Uterus (tissue), 4 donors: ENCODE data around the gene TBC1D1. TPM values are rescaled to one million over a fixed set of nuclear protein-coding genes. Genes with fewer than 3 reads are reported as not detected.
A peak's percentile ranks its signal among the peaks of the same experiment; 100 is the strongest.

Experiments used
- DNase-seq, 2 donors: peaks; one replicate each; pipeline ENCODE4 v3.0.0-alpha.2; 2019 to 2020
- H3K27ac ChIP-seq, 2 donors: fragments of 200-600 bp; sonication (generic); 1 replicate in 1 of 2; 2 replicates in 1 of 2; pipeline ENCODE4 v1.5.1; 2016 to 2018
- H3K27me3 ChIP-seq, 2 donors: fragments of 200-600 bp; sonication (generic); one replicate each; pipeline ENCODE4 v1.5.1; 2018 to 2019; ENCODE audit warnings: control low read depth in 1 of 2
- H3K36me3 ChIP-seq, 2 donors: fragments of 200-600 bp; sonication (generic); one replicate each; pipeline ENCODE4 v1.5.1; 2019; ENCODE audit warnings: control low read depth in 1 of 2
- H3K4me1 ChIP-seq, 2 donors: fragments of 200-600 bp; sonication (generic); one replicate each; pipeline ENCODE4 v1.5.1; 2018 to 2019; ENCODE audit warnings: control low read depth in 1 of 2
- H3K4me3 ChIP-seq, 2 donors: fragments of 200-600 bp; sonication (generic); 1 replicate in 1 of 2; 2 replicates in 1 of 2; pipeline ENCODE4 v1.5.1; 2018 to 2019; ENCODE audit warnings: mild to moderate bottlenecking in 1 of 2
- H3K9me3 ChIP-seq, 2 donors: fragments of 200-600 bp; sonication (generic); one replicate each; pipeline ENCODE4 v1.5.1; 2019; ENCODE audit warnings: control low read depth in 1 of 2
- POLR2A ChIP-seq, 2 donors: fragments of 450-650 bp; IDR thresholded peaks; one replicate each; pipeline ENCODE4 v1.6.1; 2016; ENCODE audit warnings: antibody characterized with exemption in 2 of 2, mild to moderate bottlenecking in 1 of 2, moderate library complexity in 1 of 2
- intact Hi-C: fragments of 100-400 bp; cut with DNase I; formaldehyde crosslinking; loops from one replicate; pipeline ENCODE4 v1.15.1; 2023; ENCODE audit warnings: low total_unique reads
- total RNA-seq, 4 donors: library from RNA; depleted of rRNA in 3 of 4; stranded (reverse); fragments of >200 nt in 3 of 4; gene quantifications; one replicate each; pipeline versions ENCODE4 v1.1.0 to v1.2.4, GENCODE V29; 2014 to 2023
- TF ChIP-seq, protein P1 (sequence below), 4 experiments: fragments of 200-600 bp in 2 of 4; fragments of 450-650 bp in 2 of 4; sonication (generic) in 2 of 4; IDR thresholded peaks; one replicate each; pipeline ENCODE4 v1.5.1; 2016 to 2019; ENCODE audit warnings: antibody characterized with exemption in 4 of 4, mild to moderate bottlenecking in 2 of 4, moderate library complexity in 1 of 4
- donor health status: DM: yes; HTN: yes; CAD: no.

The TBC1D1 gene
- total RNA-seq, 4 donors from 2014 or later: 172 to 402 (median 236) TPM

DNA sequence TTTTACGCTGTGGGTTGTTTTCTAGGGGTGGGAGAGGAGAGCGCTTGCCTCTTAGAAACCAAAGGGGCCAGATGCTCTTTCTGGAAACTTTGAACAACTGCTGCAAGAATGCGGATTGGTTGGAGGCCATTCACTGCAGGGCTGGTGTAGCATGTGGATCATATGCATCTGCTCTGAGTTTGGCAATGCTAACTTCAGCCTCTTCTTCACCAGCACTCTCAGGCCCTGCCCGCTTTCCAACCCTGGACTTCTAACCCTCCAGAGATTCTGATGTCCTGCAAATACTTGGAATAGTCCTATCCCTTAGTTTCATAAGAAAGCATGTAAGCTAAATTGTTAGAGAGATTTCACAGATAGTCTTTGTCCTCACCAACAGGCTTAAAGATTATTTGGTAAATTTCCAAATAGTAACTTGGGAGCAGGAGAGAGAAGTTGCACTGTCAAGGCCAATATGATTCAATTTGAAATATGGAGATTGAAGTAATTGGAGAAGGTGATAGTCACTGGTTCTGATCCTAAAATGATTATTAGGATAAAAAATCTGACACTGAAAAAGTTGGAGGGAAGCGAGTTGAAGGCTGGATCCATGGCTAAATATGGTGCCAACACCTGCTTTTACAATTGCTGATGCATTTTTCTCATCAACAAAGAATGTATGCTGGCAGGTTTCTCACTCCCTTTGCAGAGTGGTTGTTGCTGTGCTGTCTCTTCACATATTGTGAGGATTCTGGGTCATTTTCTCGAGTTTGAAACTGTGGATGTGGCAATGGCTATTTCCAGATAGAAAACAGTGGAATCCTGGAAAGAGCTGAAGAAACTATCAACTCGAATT, 279.7 kb downstream of the TBC1D1 start:
- no peaks in the 10 kb centered on the region for H3K36me3 ChIP-seq
- no peaks in the 10 kb centered on the region for H3K27me3 ChIP-seq
- H3K27ac ChIP-seq: no peak overlapping the region
- no peaks in the 10 kb centered on the region for H3K4me1 ChIP-seq
- TF ChIP-seq, protein P1, sequence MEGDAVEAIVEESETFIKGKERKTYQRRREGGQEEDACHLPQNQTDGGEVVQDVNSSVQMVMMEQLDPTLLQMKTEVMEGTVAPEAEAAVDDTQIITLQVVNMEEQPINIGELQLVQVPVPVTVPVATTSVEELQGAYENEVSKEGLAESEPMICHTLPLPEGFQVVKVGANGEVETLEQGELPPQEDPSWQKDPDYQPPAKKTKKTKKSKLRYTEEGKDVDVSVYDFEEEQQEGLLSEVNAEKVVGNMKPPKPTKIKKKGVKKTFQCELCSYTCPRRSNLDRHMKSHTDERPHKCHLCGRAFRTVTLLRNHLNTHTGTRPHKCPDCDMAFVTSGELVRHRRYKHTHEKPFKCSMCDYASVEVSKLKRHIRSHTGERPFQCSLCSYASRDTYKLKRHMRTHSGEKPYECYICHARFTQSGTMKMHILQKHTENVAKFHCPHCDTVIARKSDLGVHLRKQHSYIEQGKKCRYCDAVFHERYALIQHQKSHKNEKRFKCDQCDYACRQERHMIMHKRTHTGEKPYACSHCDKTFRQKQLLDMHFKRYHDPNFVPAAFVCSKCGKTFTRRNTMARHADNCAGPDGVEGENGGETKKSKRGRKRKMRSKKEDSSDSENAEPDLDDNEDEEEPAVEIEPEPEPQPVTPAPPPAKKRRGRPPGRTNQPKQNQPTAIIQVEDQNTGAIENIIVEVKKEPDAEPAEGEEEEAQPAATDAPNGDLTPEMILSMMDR (IDR thresholded peaks at IDR 0.05): no peak
- no peak for TF ChIP-seq POLR2A (IDR thresholded peaks at IDR 0.05)
- no peak for DNase-seq
- H3K9me3 ChIP-seq: no peaks in the 10 kb centered on the region
- H3K4me3 ChIP-seq: no peak overlapping the region
- intact Hi-C loops: no loop called here

GRCh38 chr4:38172078-38172477, 281.2 kb downstream of the TBC1D1 start:
- Histone ChIP-seq H3K36me3 (no peaks in the 10 kb centered on the region), H3K9me3 (no peaks in the 10 kb centered on the region), H3K4me3 (no peak overlapping the region), H3K27me3 (no peaks in the 10 kb centered on the region), H3K4me1 (no peaks in the 10 kb centered on the region), H3K27ac (no peak overlapping the region)
- intact Hi-C loops: no loop called here
- DNase-seq: no peak
- TF ChIP-seq, protein P1 (IDR thresholded peaks at IDR 0.05): no peak
- TF ChIP-seq POLR2A (IDR thresholded peaks at IDR 0.05): no peak

DNA sequence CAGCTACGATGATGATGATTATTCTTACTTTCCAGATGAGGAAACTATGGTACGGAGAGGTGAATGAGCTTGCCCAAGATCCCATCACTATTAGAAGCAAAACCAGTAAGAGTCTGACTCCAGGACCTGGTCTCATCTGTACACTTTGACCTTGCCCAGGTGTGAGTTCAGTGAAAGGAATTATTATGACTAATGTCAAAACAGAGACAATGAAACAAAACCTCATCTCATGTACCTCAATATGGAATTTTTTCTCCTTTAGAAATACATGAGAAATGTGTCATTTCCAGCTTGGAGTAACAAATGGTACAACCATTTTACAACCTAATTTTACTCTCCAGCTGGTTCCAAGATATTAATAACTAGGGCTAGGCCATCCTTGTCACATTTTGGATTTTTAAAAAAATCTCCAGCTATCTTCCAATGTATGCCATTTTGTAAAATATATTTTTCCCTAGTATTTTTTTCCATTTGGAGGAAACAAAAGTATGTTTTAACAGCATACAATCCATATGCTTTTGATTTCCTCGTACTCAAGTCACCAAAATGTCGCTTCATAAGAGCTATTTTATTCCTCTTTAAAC, 283.1 kb downstream of the TBC1D1 start:
- peak overlapping the region; percentile 68 to 74 for H3K27ac ChIP-seq
- TF ChIP-seq POLR2A (IDR thresholded peaks at IDR 0.05): no peak
- TF ChIP-seq, protein P1 (IDR thresholded peaks at IDR 0.05): no peak
- H3K4me3 ChIP-seq: no peak overlapping the region
- H3K9me3 ChIP-seq: no peaks in the 10 kb centered on the region
- H3K4me1 ChIP-seq: no peaks in the 10 kb centered on the region
- no peaks in the 10 kb centered on the region for H3K27me3 ChIP-seq
- intact Hi-C loops: no loop called here
- H3K36me3 ChIP-seq: no peaks in the 10 kb centered on the region
- no peak for DNase-seq

DNA sequence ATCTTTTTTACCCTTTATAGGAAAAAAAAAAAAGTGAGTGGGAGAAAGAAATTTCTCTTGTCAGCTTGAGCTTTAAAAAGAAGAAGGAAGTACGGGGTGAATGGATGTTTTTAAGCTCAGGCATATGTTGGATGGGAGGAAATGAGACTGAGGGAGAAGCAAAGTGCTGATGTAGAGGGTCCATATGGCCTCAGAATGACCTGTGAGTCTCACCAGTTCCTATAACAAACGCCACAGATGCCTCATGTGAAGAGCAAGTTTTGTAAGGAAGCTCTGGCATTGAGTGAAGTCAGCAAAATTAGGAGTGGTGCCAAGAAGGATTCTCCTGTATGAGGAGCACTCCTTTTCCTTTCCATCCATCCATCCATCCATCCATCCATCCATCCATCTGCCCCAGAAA, 283.9 kb downstream of the TBC1D1 start:
- Histone ChIP-seq H3K36me3 (no peaks in the 10 kb centered on the region), H3K4me3 (no peak overlapping the region), H3K9me3 (no peaks in the 10 kb centered on the region), H3K27ac (peak overlapping the region; percentile 68 to 74), H3K27me3 (no peaks in the 10 kb centered on the region), H3K4me1 (peaks cover 0 to 3% of the 10 kb centered on the region in 2 donors)
- DNase-seq: no peak
- intact Hi-C loops: no loop called here
- TF ChIP-seq POLR2A (IDR thresholded peaks at IDR 0.05): no peak

GRCh38 chr4:38176165-38176564, 285.3 kb downstream of the TBC1D1 start:
- Histone ChIP-seq H3K27ac (peak overlapping the region in 1 of 2 donors; percentile 68), H3K4me3 (no peak overlapping the region), H3K4me1 (peaks cover 0 to 5% of the 10 kb centered on the region in 2 donors), H3K27me3 (no peaks in the 10 kb centered on the region), H3K36me3 (no peaks in the 10 kb centered on the region), H3K9me3 (no peaks in the 10 kb centered on the region)
- TF ChIP-seq, protein P1 (IDR thresholded peaks at IDR 0.05): no peak
- TF ChIP-seq POLR2A (IDR thresholded peaks at IDR 0.05): no peak
- intact Hi-C loops: no loop called here
- no peak for DNase-seq
